Duodenal mucosa (tissue), 2 donors: ENCODE results near the gene MAGEB6B.
"Not testable (repeated sequence)": the region's sequence is repeated elsewhere in the genome, so short reads cannot be mapped to it uniquely, and the experiment has no call there.

Experiments used
- H3K27ac ChIP-seq: one replicate; pipeline ENCODE4 v1.7.0; 2013; ENCODE audit warnings: low read depth, low read length
- H3K27me3 ChIP-seq, 2 donors: one replicate each; pipeline ENCODE4 v1.7.0; 2013; ENCODE audit warnings: low read length in 2 of 2, control low read depth in 1 of 2; ENCODE audit not compliant: insufficient read depth in 2 of 2, control insufficient read depth in 1 of 2
- H3K36me3 ChIP-seq, 2 donors: one replicate each; pipeline ENCODE4 v1.7.0; 2013; ENCODE audit warnings: low read length in 2 of 2, control low read depth in 1 of 2; ENCODE audit not compliant: insufficient read depth in 2 of 2, control insufficient read depth in 1 of 2
- H3K4me1 ChIP-seq, 2 donors: one replicate each; pipeline ENCODE4 v1.7.0; 2013; ENCODE audit warnings: low read length in 2 of 2, control low read depth in 1 of 2; ENCODE audit not compliant: insufficient read depth in 2 of 2, control insufficient read depth in 1 of 2
- H3K4me3 ChIP-seq, 2 donors: one replicate each; pipeline ENCODE4 v1.7.0; 2013; ENCODE audit warnings: low read length in 2 of 2, low read depth in 1 of 2
- H3K9ac ChIP-seq, 2 donors: one replicate each; pipeline ENCODE4 v1.7.0; 2013; ENCODE audit warnings: low read length in 2 of 2, low read depth in 1 of 2
- H3K9me3 ChIP-seq, 2 donors: one replicate each; pipeline ENCODE4 v1.7.0; 2013; ENCODE audit warnings: low read length in 2 of 2, control low read depth in 1 of 2; ENCODE audit not compliant: control insufficient read depth in 1 of 2

The MAGEB6B gene

GRCh38 chrX:26160301-26160700 lies at the start of gene MAGEB6B:
Gene MAGEB6B, plus strand, starts transcription at chrX:26160601. Its CDS starts 0 bp downstream, at chrX:26160601.
- H3K9ac ChIP-seq = no peak within 1 kb of the TSS
- no peak within 1 kb of the TSS for H3K4me3 ChIP-seq
- no peaks in the 10 kb centered on the region for H3K4me1 ChIP-seq
- no peaks in the 10 kb centered on the region for H3K27me3 ChIP-seq
- H3K36me3 ChIP-seq = no peaks in the 10 kb centered on the region
- H3K27ac ChIP-seq = no peak within 1 kb of the TSS
- H3K9me3 ChIP-seq = no peaks in the 10 kb centered on the region

GRCh38 chrX:26138274-26138673 lies 22.1 kb upstream of the MAGEB6B start, which contains the start of gene MAGEB18:
Gene MAGEB18, plus strand, starts transcription at chrX:26138343. Its CDS starts 643 bp downstream, at chrX:26138986.
- no peaks in the 10 kb centered on the region for H3K9me3 ChIP-seq
- H3K27me3 ChIP-seq = no peaks in the 10 kb centered on the region
- no peak within 1 kb of the TSS for H3K27ac ChIP-seq
- H3K9ac ChIP-seq = no peak within 1 kb of the TSS
- no peaks in the 10 kb centered on the region for H3K36me3 ChIP-seq
- H3K4me3 ChIP-seq = no peak within 1 kb of the TSS
- no peaks in the 10 kb centered on the region for H3K4me1 ChIP-seq

DNA sequence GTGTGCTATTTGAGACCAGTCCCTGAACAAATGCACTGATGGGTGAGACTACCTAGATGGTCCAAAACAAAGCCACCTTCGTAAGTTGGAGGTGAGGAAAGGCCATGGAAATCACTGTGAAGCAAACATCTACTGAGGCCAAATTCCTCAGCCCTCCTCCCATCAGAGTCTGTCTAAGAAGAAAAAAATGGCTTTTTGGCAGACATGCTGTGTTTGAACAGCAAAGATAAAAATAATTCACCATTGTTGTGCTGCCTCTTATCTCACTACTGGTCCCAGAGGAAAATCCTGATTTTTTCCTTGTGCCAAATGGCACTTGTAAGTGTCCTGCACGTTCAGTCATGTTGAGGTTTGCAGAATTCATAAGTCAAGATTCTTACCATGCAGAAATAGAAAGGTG lies 14.4 kb upstream of the MAGEB6B start:
- Histone ChIP-seq H3K27me3 (no peaks in the 10 kb centered on the region), H3K4me3 (no peak overlapping the region), H3K9ac (no peak overlapping the region), H3K4me1 (no peaks in the 10 kb centered on the region), H3K9me3 (no peaks in the 10 kb centered on the region), H3K27ac (no peak overlapping the region), H3K36me3 (no peaks in the 10 kb centered on the region)

GRCh38 chrX:26192204-26192603 lies 31.8 kb downstream of the MAGEB6B start, which contains the start of gene MAGEB6:
Gene MAGEB6, plus strand, starts transcription at chrX:26192440. Its CDS starts 1,407 bp downstream, at chrX:26193847.
- H3K27ac ChIP-seq = no peak within 1 kb of the TSS
- no peaks in the 10 kb centered on the region for H3K4me1 ChIP-seq
- no peaks in the 10 kb centered on the region for H3K36me3 ChIP-seq
- no peak within 1 kb of the TSS for H3K9ac ChIP-seq
- no peaks in the 10 kb centered on the region for H3K9me3 ChIP-seq
- H3K27me3 ChIP-seq = no peaks in the 10 kb centered on the region
- H3K4me3 ChIP-seq = no peak within 1 kb of the TSS

DNA sequence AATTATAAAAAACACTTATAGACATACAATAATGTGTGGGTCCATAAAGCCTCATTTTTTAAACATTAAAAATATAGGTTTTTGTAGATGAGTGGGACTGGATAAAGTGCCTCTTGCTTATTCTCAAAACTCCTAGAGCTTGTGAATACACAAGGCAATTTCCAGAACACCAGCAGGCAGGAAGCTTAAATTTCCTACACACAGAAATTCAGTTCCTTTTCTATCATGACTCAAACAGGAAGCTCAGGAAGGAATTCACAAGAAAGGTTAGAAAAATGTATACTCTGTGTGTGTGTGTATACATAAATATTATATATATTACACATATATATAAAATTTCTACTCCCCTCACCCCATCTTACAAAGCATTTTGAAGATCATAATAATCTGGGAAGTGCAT lies 43.2 kb downstream of the MAGEB6B start:
- H3K4me3 ChIP-seq = no peak overlapping the region
- H3K4me1 ChIP-seq = no peaks in the 10 kb centered on the region
- H3K36me3 ChIP-seq = no peaks in the 10 kb centered on the region
- H3K27me3 ChIP-seq = no peaks in the 10 kb centered on the region
- no peaks in the 10 kb centered on the region for H3K9me3 ChIP-seq
- H3K27ac ChIP-seq = no peak overlapping the region
- no peak overlapping the region for H3K9ac ChIP-seq

GRCh38 chrX:26204717-26205116 lies 44.3 kb downstream of the MAGEB6B start:
- H3K27ac ChIP-seq = not testable (repeated sequence)

GRCh38 chrX:26208012-26208411 lies 47.6 kb downstream of the MAGEB6B start:
- no peak overlapping the region for H3K9ac ChIP-seq
- H3K9me3 ChIP-seq = no peaks in the 10 kb centered on the region
- no peaks in the 10 kb centered on the region for H3K36me3 ChIP-seq
- H3K27ac ChIP-seq = no peak overlapping the region
- H3K4me3 ChIP-seq = no peak overlapping the region
- no peaks in the 10 kb centered on the region for H3K4me1 ChIP-seq
- no peaks in the 10 kb centered on the region for H3K27me3 ChIP-seq

More at GRCh38 chrX:26204717-26205116, 44.3 kb downstream of the MAGEB6B start:
- H3K9me3 ChIP-seq, H3K36me3 ChIP-seq, H3K27me3 ChIP-seq, H3K4me3 ChIP-seq, H3K4me1 ChIP-seq, H3K9ac ChIP-seq: not testable (repeated sequence)
